WTC11 (cell line): ENCODE data around the gene TMEM130. TPM values are rescaled to one million over a fixed set of nuclear protein-coding genes. Genes with fewer than 3 reads are reported as not detected.

Source experiments
- ATAC-seq: fragments of 200-7000 bp; cut with Tn5 transposase; 2 replicates; pipeline ENCODE4 v1.10.0; 2021; ENCODE audit warnings: mild to moderate bottlenecking, moderate library complexity
- CTCF ChIA-PET: fragments of 300-600 bp; sonication (Branson Sonifier 250); formaldehyde crosslinking; loops from one replicate; lab custom pipeline; 2021; ENCODE audit warnings: antibody characterized with exemption; lab: Charles Lee
- POLR2A ChIA-PET: fragments of 350-600 bp; sonication (Branson Sonifier 250); formaldehyde crosslinking; loops from one replicate; lab custom pipeline; 2021; ENCODE audit warnings: antibody characterized with exemption; lab: Charles Lee
- DNase-seq: peaks from one replicate; pipeline ENCODE4 v3.0.0; 2021; ENCODE audit warnings: low spot score
- H3K27ac Mint-ChIP-seq: 2 replicates; pipeline ENCODE4 v1.8.0; 2021; ENCODE audit warnings: mixed read lengths
- H3K27me3 Mint-ChIP-seq: 2 replicates; pipeline ENCODE4 v1.8.0; 2021; ENCODE audit warnings: low read depth, mild to moderate bottlenecking, moderate library complexity, mixed read lengths
- H3K36me3 Mint-ChIP-seq: 2 replicates; pipeline ENCODE4 v1.8.0; 2021; ENCODE audit warnings: mixed read lengths
- H3K4me1 Mint-ChIP-seq: 2 replicates; pipeline ENCODE4 v1.8.0; 2022; ENCODE audit warnings: mixed read lengths
- H3K4me3 Mint-ChIP-seq: 2 replicates; pipeline ENCODE4 v1.8.0; 2021; ENCODE audit warnings: mild to moderate bottlenecking, moderate library complexity, mixed read lengths
- H3K9me3 Mint-ChIP-seq: 2 replicates; pipeline ENCODE4 v1.8.0; 2021; ENCODE audit warnings: mixed read lengths
- EMX1 ChIP-seq: fragments of 250-450 bp; sonication (Bioruptor Pico); IDR thresholded peaks from 2 replicates; pipeline ENCODE4 v1.8.0; 2021; ENCODE audit warnings: mild to moderate bottlenecking
- JAZF1 ChIP-seq: fragments of 250-450 bp; sonication (Bioruptor Pico); IDR thresholded peaks from 2 replicates; pipeline ENCODE4 v1.9.0; 2021; ENCODE audit warnings: moderate library complexity, mild to moderate bottlenecking, inconsistent platforms
- ZBTB21 ChIP-seq: sonication (generic); formaldehyde crosslinking; IDR thresholded peaks from 2 replicates; pipeline ENCODE4 v1.8.1; 2023; ENCODE audit warnings: mild to moderate bottlenecking, missing genetic modification reagents, borderline replicate concordance
- ZNF121 ChIP-seq: sonication (generic); formaldehyde crosslinking; IDR thresholded peaks from 2 replicates; pipeline ENCODE4 v1.8.0; 2023; ENCODE audit warnings: missing genetic modification reagents
- ZNF138 ChIP-seq: sonication (generic); formaldehyde crosslinking; conservative IDR thresholded peaks from 2 replicates; pipeline ENCODE4 v1.8.1; 2022; ENCODE audit warnings: mild to moderate bottlenecking, moderate library complexity, missing genetic modification reagents
- ZNF423 ChIP-seq: fragments of 250-450 bp; sonication (Bioruptor Pico); IDR thresholded peaks from 2 replicates; pipeline ENCODE4 v2.1.2; 2022; ENCODE audit warnings: mild to moderate bottlenecking, moderate library complexity
- ZNF671 ChIP-seq: fragments of 250-450 bp; sonication (Bioruptor Pico); IDR thresholded peaks from 2 replicates; pipeline ENCODE4 v1.8.0; 2021; ENCODE audit warnings: mild to moderate bottlenecking
- total RNA-seq: library from RNA; stranded (reverse); gene quantifications from 3 replicates; pipeline ENCODE4 v1.2.3, GENCODE V29; 2021
- TF ChIP-seq, protein P1 (sequence below): sonication (generic); formaldehyde crosslinking; IDR thresholded peaks from 2 replicates; pipeline ENCODE4 v1.8.0; 2022; ENCODE audit warnings: missing genetic modification reagents
- TF ChIP-seq, protein P2 (sequence below): sonication (generic); formaldehyde crosslinking; IDR thresholded peaks from 2 replicates; pipeline ENCODE4 v1.8.0; 2022; ENCODE audit warnings: mild to moderate bottlenecking, missing genetic modification reagents
- TF ChIP-seq, protein P3 (sequence below): sonication (generic); formaldehyde crosslinking; IDR thresholded peaks from 2 replicates; pipeline ENCODE4 v1.8.1; 2023; ENCODE audit warnings: mild to moderate bottlenecking, missing genetic modification reagents, moderate library complexity
- TF ChIP-seq, protein P4 (sequence below): fragments of 200-600 bp; IDR thresholded peaks from 2 replicates; pipeline ENCODE4 v1.8.0; 2022; ENCODE audit warnings: antibody characterized with exemption
- TF ChIP-seq, protein P5 (sequence below): sonication (generic); formaldehyde crosslinking; IDR thresholded peaks from 2 replicates; pipeline ENCODE4 v1.8.1; 2022; ENCODE audit warnings: low read depth, mild to moderate bottlenecking, moderate library complexity, missing genetic modification reagents, borderline replicate concordance

Gene TMEM130
- total RNA-seq, 1 experiment from 2014 or later: 3.2 TPM

DNA sequence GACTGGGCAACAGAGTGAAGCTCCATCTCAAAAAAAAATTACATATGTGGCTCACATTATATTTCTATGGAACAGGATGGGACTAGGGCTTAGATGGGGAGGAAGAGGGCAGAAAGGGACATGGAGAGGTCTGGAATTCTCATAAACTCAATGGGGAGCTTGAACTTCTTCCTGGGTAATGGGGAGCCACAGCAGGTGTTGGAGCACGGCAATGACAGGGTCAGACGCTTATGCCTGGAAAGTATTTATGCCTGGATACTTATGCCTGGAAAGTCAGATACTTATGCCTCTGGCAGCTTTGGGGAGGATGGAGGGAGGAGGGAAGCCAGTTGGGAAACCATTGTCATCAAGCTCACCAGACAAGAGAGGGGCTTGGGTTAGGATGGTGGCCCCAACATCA lies 36.8 kb downstream of the TMEM130 start (continued):
- TF ChIP-seq, protein P1, sequence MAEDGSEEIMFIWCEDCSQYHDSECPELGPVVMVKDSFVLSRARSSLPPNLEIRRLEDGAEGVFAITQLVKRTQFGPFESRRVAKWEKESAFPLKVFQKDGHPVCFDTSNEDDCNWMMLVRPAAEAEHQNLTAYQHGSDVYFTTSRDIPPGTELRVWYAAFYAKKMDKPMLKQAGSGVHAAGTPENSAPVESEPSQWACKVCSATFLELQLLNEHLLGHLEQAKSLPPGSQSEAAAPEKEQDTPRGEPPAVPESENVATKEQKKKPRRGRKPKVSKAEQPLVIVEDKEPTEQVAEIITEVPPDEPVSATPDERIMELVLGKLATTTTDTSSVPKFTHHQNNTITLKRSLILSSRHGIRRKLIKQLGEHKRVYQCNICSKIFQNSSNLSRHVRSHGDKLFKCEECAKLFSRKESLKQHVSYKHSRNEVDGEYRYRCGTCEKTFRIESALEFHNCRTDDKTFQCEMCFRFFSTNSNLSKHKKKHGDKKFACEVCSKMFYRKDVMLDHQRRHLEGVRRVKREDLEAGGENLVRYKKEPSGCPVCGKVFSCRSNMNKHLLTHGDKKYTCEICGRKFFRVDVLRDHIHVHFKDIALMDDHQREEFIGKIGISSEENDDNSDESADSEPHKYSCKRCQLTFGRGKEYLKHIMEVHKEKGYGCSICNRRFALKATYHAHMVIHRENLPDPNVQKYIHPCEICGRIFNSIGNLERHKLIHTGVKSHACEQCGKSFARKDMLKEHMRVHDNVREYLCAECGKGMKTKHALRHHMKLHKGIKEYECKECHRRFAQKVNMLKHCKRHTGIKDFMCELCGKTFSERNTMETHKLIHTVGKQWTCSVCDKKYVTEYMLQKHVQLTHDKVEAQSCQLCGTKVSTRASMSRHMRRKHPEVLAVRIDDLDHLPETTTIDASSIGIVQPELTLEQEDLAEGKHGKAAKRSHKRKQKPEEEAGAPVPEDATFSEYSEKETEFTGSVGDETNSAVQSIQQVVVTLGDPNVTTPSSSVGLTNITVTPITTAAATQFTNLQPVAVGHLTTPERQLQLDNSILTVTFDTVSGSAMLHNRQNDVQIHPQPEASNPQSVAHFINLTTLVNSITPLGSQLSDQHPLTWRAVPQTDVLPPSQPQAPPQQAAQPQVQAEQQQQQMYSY: no peak
- TF ChIP-seq, protein P2, sequence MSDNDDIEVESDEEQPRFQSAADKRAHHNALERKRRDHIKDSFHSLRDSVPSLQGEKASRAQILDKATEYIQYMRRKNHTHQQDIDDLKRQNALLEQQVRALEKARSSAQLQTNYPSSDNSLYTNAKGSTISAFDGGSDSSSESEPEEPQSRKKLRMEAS (CRISPR knock-in tag): no peak
- TF ChIP-seq ZNF671 (CRISPR knock-in tag): no peak
- TF ChIP-seq, all 79 proteins: peak for 0

DNA sequence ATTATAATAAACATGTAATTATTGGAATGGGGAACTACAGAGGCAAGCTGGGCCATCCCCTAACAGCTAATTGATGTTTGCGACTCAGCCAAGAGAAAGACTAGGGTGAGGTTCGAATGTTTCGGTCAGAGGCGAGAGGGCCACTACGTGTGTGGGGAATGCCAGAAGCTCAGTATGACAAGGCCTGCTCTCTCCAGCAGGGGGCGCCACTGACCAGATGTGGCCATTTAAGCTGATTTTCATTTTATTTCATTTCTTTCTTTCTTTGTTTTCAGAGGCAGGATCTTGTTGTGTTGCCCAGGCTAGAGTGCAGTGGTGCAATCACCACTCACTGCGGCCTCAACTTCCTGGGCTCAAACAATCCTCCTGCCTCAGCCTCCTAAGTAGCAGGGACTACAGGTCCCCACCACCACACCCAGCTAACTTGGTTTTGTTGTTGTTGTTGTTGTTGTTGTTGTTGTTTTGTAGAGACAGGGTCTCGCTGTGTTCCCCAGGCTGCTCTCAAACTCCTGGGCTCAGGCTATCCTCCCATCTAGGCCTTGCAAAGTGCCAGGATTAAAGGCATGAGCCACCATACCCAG lies 38.1 kb downstream of the TMEM130 start:
- Mint-ChIP-seq H3K4me1 (peaks cover 10% of the 10 kb centered on the region), H3K36me3 (no peaks in the 10 kb centered on the region), H3K9me3 (0 out of 2 replicates have a peak, but pooled peaks cover 3% of the 10 kb centered on the region), H3K4me3 (no peak overlapping the region), H3K27ac (no peak overlapping the region), H3K27me3 (no peaks in the 10 kb centered on the region; the same call in 1 of the 2 replicates)
- DNase-seq: peak; percentile 70
- CTCF ChIA-PET: interaction anchor here (0.5 to 4.0 kb wide), 63 partner anchors 8 to 1794 kb away, joined by 3 to 37 read pairs (median 5); partner anchors contain the start of genes BAIAP2L1, NPTX2 and TMEM130
- TF ChIP-seq, protein P3, sequence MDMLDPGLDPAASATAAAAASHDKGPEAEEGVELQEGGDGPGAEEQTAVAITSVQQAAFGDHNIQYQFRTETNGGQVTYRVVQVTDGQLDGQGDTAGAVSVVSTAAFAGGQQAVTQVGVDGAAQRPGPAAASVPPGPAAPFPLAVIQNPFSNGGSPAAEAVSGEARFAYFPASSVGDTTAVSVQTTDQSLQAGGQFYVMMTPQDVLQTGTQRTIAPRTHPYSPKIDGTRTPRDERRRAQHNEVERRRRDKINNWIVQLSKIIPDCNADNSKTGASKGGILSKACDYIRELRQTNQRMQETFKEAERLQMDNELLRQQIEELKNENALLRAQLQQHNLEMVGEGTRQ (CRISPR knock-in tag): no peak
- TF ChIP-seq, protein P4, sequence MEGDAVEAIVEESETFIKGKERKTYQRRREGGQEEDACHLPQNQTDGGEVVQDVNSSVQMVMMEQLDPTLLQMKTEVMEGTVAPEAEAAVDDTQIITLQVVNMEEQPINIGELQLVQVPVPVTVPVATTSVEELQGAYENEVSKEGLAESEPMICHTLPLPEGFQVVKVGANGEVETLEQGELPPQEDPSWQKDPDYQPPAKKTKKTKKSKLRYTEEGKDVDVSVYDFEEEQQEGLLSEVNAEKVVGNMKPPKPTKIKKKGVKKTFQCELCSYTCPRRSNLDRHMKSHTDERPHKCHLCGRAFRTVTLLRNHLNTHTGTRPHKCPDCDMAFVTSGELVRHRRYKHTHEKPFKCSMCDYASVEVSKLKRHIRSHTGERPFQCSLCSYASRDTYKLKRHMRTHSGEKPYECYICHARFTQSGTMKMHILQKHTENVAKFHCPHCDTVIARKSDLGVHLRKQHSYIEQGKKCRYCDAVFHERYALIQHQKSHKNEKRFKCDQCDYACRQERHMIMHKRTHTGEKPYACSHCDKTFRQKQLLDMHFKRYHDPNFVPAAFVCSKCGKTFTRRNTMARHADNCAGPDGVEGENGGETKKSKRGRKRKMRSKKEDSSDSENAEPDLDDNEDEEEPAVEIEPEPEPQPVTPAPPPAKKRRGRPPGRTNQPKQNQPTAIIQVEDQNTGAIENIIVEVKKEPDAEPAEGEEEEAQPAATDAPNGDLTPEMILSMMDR: peak; percentile 81
- TF ChIP-seq, protein P5, sequence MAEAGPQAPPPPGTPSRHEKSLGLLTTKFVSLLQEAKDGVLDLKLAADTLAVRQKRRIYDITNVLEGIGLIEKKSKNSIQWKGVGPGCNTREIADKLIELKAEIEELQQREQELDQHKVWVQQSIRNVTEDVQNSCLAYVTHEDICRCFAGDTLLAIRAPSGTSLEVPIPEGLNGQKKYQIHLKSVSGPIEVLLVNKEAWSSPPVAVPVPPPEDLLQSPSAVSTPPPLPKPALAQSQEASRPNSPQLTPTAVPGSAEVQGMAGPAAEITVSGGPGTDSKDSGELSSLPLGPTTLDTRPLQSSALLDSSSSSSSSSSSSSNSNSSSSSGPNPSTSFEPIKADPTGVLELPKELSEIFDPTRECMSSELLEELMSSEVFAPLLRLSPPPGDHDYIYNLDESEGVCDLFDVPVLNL (CRISPR knock-in tag): no peak
- TF ChIP-seq EMX1 (no peak), ZNF138 (CRISPR knock-in tag) (no peak), ZNF121 (CRISPR knock-in tag) (peak; percentile 74), ZBTB21 (CRISPR knock-in tag) (no peak), JAZF1 (CRISPR knock-in tag) (no peak)
- POLR2A ChIA-PET: interaction anchor here (1.1 kb wide), 1 partner anchor 60 kb away, joined by 3 read pairs; no protein-coding TSS in a partner anchor
- peak; percentile 49 for ATAC-seq

DNA sequence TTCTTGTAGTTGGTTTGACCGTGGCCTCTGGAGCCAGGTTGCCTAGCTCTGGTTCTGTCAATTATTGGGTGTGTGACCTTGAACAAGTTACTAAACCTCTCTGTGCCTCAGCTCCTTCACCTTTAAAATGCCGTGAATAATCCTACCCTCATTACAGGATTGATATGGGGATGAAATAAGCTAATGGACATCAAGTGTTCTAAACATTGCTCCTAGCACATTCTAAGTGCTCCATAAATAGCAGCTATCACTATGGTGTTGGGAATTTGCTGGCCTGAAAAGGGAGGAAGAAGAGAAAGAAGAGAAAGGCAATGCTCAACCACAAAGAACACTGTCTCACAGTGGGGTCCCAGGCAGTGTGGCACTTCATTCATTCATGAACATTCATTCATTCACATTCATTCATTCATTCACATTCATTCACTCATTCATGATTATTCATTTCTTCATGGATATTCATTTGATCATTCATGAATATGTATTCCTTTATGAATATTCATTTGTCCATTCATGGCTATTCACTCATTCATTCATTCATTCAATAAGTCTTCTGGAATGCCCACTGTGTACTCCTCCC lies 38.8 kb downstream of the TMEM130 start:
- Mint-ChIP-seq H3K9me3 (0 out of 2 replicates have a peak, but pooled peaks cover 3% of the 10 kb centered on the region), H3K36me3 (no peaks in the 10 kb centered on the region), H3K4me1 (peaks cover 16% of the 10 kb centered on the region), H3K27ac (no peak overlapping the region), H3K4me3 (no peak overlapping the region), H3K27me3 (no peaks in the 10 kb centered on the region; the same call in 1 of the 2 replicates)
- ChIA-PET POLR2A (interaction anchor here (1.1 kb wide), 1 partner anchor 59 kb away, joined by 3 read pairs; no protein-coding TSS in a partner anchor), CTCF (interaction anchor here (0.5 to 4.0 kb wide), 62 partner anchors 9 to 1795 kb away, joined by 3 to 37 read pairs (median 5); partner anchors contain the start of genes BAIAP2L1, NPTX2 and TMEM130)
- TF ChIP-seq ZNF423 (CRISPR knock-in tag): no peak
- ATAC-seq (no peak), DNase-seq (no peak)
